HG03571 (cell line): ENCODE data around the gene SPACA4.
"Not testable (repeated sequence)": the region's sequence is repeated elsewhere in the genome, so short reads cannot be mapped to it uniquely, and the experiment has no call there.

Experiments used
- ATAC-seq: cut with Tn5 transposase; IDR thresholded peaks from one replicate; pipeline ENCODE4 v1.9.1; 2021; ENCODE audit not compliant: unreplicated experiment

The SPACA4 gene, protein sequence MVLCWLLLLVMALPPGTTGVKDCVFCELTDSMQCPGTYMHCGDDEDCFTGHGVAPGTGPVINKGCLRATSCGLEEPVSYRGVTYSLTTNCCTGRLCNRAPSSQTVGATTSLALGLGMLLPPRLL

DNA sequence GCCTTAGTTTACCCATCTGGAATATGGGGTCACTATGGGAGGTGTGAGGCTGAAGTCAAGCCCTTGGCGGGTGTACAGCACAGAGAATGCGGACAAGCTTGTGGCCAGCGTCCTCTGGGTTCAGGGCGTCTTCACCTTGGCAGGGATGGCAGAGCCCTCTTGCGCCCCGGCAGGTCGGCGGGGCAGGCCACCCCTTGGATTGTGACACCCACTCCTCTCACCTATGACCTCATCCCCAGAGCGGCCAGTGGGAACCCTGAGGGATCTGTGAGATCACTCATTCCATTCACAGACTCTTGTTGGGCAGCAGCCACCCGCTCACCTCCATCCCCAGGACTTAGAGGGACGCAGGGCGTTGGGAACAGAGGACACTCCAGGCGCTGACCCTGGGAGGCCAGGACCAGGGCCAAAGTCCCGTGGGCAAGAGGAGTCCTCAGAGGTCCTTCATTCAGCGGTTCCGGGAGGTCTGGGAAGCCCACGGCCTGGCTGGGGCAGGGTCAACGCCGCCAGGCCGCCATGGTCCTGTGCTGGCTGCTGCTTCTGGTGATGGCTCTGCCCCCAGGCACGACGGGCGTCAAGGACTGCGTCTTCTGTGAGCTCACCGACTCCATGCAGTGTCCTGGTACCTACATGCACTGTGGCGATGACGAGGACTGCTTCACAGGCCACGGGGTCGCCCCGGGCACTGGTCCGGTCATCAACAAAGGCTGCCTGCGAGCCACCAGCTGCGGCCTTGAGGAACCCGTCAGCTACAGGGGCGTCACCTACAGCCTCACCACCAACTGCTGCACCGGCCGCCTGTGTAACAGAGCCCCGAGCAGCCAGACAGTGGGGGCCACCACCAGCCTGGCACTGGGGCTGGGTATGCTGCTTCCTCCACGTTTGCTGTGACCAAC is at the start of gene SPACA4:
SPACA4 (plus strand) TSS at position 280 of the 896 bp plus-strand sequence; CDS start at position 517, 237 bp downstream.
- no peak for ATAC-seq

DNA sequence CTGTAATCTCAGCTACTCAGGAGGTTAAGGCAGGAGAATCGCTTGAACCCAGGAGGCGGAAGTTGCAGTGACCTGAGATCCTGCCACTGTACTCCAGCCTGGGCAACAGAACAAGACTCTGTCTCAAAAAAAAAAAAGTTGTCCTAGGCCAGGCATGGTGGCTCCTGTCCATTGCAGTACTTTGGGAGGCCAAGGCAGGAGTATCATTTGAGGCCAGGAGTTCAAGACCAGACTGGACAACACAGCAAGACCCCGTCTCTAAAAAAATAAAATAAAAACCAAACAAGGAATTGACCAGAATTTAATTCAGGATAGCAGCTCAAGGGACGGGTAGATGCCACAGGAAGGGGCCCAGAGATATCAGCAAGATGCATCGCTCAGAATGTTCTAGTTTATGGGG is 49.7 kb upstream of the SPACA4 start:
- no peak for ATAC-seq

DNA sequence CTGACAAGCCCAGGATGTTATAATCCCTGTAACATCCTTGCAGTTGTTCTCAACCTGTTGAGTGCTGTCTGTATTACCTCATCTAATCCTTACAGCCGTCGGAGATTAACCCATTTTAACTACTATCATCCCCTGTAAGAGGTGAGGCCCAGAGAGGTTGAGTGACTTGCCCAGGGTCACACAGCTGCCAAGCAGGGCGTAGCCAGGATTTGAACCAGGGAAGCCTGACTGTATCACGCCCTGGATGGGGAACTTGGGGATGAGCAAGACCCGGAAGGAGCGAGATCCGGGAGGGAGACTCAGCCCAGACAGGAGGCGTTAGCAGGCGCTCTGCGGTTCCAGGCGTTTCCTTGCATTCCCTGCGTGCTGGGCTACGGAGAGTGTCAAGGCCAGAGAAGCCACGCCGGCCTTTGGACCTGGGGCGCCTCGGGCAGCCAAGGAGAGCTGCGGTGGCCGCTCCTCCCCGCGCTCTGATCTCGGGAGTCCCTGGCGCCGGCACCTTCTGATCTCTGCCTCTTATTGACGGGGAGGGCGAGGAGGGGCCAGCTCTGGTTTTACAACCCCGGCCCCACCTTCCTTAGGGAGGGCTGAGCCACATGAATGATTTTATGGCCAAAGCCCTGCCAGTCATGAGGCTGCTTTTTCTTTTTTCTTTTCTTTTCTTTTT is 48.4 kb upstream of the SPACA4 start:
- ATAC-seq: no peak

DNA sequence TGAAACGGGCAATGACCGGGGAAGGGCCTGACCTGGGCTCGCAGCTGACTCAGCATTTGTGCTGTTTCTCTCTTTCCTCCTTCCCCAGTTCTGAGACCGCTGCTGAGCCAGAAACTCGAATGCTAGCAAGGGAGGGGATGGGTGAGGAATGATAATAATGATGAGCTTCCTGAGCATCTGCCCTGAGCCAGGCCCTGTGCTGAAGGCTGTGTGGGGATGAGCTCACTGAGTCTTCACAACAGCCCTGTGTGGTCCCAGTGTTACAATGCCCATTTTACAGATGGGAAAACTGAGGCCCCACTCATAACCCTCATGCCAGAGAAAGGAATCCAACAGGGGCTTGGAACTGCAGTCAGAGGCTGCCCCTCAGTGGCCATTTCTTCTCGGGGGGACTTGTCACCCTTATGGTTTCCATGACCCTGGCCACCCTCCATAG is 46.4 kb upstream of the SPACA4 start:
- no peak for ATAC-seq

DNA sequence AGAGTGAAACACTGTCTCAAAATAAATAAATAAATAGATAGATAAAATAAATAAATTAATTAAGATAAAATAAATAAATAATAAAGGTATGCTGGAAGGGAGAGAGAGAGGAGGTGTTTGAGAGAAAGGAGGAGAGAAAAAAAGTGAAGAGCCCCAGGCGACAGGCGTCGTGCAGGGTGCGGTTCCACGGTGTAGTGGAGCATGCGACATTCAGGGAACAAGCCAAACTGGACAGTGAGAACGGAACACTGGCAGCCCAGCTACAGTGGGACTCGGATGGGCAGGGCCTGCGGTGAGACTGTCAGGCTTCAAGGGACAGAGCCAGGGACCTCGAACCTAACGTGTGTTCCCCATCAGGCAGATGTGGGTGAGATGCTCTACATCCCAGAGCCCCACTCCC is 45.1 kb upstream of the SPACA4 start:
- no peak for ATAC-seq

DNA sequence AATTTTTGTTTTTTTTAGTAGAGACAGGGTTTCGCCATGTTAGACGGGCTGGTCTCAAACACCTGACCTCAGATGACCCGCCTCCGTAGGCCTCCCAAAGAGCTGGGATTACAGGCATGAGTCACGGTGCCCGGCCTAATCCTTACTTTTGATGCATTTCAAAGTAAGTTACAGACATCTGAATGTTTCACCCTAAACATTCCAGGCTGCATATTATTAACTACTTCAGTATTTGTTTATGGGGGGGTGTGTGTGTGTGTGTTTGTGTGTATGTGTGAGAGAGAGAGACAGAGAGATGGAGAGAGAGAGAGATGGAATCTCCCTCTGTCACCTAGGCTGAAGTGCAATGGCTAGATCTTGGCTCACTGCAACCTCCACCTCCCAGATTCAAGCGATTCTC is 41.5 kb upstream of the SPACA4 start:
- no peak for ATAC-seq

DNA sequence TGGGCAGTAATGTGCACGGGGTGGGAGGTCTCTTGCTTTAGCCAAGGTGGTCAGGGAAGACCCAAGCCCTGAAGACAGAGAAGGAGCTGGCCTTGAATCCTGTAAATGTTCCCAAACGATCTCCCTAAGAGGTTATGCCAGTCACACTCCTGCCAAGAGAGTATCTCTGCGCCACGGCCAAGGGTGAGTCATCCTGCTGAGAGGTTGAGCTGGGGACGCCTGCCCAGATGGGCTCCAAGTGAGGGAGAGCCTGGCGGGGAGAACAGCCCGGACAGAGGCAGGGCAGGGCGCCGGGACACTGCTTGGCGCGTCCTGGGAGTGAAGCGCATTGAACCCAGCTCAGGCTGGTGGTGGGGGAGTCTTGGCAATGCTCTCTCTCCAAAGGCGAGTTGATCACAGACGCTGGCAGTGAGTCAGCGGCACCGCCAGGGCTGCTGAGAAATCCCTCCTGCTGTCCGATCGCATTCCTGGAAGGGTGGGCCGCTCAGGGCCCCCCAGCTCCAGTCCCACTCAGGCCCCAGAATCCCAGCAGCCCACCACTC is 38.1 kb upstream of the SPACA4 start:
- no peak for ATAC-seq

DNA sequence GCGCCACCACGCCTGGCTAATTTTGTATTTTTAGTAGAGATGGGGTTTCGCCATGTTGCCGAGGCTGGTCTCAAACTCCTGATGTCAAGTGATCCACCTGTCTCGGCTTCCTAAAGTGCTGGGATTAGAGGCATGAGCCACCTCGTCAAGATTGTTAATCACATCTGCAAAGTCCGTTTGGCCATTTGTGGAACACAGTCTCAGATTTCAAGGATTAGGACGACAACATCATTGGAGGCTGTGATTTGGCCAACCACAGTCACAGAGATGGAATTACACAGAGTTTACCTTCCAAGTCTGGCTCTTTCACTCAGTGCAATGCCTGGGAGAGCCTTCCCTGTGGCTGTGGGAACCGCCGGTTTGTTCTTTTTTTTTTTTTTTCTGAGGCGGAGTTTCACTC is 36.7 kb upstream of the SPACA4 start:
- no peak for ATAC-seq

DNA sequence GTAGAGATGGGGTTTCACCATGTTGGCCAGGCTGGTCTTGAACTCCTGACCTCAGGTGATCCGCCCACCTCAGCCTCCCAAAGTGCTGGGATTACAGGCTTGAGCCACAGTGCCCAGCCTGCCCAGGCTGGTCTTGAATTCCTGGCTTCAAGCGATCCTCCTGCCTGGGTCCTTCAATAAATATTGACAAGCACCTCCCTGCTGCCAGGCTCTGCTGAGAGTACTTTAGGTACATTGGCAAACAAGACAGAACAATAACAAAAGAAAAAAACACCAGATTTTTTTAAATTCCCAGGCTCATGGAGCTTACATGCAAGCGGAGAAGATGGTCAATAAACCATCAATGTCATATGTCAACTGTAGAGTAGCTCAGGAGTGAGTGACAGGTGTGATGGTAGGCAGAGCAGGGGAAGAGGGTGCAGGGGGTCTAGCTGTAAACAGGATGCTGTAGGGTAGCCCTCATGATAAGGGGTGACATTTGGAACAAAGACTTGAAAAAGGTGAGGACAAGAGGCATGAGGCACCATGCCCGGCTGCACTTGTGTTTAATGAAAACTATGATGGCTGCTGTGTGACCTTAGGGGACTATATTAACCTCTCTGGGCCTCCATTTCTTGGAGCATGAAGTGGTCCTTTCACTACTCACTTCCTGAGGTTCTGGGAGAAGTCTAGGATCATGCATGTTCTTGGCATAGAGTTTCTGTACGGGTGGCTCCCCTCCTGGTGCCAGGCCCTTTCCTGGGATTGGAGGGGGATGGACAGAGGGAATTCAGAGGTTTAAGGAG is 35.0 kb upstream of the SPACA4 start:
- ATAC-seq: no peak

DNA sequence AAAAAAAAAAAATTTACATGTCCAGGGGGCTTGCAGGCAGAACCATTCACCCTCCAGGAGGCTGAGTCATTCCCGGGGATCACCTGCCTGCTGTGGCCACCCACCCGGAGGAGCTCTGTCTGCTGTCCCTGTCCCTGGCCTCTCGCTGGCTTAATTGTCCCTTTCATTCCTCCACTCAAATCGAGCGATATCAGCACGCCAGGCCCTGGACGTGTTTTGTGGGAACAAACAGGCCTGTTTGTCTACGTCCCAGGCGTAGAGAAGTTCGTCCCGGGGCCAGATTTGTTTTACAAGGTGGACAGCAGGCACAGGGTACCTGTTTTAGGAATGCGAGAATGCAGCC is 33.4 kb upstream of the SPACA4 start:
- ATAC-seq: no peak

DNA sequence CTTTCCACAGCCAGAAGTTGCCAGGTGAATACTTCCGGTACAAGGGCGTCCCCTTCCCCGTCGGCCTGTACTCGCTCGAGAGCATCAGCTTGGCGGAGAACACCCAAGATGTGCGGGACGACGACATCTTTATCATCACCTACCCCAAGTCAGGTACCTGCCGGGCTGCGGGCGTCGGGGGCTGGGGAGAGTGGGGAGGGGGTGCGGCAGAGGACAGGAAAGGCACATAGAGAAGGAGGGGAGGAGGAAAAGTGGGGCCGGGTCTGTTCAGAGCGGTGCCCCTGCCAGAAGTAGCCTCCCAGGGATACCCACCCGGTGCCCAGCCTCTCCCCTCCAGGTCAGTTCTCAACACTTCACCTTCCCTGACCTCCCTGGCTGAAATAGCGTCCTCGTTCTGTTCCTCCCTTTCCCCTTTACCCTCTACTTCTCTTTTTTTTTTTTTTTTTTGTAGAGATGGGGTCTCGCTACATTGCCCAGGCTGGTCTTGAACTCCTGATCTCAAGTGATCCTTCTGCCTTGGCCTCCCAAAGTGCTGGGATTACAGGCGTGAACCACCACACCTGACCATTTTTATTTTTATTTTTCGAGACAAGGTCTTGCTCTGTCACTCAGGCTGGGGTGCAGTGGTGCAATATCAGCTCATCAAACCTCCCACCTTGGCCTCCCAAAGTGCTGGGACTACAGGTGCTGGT is 30.5 kb upstream of the SPACA4 start:
- no peak for ATAC-seq

DNA sequence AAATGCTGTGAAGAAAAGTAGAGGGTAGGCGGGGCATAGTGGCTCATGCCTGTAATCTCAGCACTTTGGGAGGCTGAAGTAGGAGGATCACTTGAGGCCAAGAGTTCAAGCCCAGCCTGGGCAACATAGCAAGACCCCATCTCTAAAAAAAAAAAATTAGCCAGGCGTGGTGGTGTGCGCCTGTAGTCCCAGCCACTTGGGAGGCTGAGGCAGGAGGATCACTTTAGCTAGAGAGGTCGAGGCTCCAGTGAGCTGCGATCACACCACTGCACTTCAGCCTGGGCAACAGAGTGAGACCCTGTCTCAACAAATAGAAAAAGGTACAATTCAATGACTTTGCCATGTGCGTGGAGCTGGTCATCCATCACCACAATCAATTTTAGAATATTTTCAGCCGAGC is 28.6 kb upstream of the SPACA4 start:
- ATAC-seq: not testable (repeated sequence)

DNA sequence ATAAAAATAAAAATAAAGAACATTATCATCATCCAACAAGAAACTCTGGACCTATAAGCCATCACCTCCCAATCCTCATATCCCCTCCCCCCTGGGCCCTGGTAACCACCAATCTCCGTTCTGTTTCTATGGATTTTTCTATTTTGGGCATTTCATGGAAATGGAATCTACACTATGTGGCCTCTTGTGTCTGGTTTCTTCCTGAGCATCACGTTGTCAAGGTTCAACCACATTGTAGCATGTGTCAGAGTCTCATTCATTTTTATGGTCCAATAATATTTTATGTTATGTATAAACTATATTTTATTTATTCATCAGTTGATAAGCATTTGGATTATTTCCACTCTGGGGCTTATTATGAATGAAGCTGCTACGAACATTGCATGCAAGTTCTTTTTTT is 27.7 kb upstream of the SPACA4 start:
- no peak for ATAC-seq

DNA sequence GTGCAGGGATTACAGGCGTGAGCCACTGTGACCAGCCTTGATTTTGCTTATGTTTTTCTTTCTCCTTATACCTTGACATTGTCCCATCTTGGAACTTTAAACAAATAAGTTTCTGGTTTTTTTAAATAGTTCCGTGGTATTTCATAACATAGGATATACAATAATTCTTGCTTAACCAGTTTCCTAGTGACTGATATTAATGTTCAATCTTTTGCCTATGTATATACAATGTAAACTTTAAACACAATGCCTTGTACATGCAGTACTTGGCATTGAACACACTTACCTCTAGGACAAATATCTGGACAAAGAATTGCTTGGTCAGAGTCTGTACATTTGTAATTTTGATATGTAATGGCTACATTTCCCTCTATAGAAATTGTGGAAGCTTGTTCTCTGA is 24.4 kb upstream of the SPACA4 start:
- no peak for ATAC-seq

DNA sequence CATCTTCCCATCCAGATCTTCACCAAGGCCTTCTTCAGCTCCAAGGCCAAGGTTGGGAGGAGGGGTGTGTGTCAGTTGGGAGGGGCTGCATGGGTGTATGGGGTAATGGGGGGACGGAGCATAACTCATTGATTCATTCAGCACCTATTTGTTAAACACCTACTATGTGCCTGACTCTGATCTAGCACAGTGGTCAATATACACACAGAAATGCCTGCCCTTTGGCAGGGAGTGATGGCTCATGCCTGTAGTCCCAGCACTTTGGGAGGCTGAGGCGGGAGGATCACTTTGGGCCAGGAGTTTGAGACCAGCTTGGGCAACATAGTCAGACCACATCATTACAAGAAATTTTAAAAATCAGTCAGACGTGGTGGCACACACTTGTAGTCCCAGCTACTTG is 19.2 kb upstream of the SPACA4 start:
- no peak for ATAC-seq

DNA sequence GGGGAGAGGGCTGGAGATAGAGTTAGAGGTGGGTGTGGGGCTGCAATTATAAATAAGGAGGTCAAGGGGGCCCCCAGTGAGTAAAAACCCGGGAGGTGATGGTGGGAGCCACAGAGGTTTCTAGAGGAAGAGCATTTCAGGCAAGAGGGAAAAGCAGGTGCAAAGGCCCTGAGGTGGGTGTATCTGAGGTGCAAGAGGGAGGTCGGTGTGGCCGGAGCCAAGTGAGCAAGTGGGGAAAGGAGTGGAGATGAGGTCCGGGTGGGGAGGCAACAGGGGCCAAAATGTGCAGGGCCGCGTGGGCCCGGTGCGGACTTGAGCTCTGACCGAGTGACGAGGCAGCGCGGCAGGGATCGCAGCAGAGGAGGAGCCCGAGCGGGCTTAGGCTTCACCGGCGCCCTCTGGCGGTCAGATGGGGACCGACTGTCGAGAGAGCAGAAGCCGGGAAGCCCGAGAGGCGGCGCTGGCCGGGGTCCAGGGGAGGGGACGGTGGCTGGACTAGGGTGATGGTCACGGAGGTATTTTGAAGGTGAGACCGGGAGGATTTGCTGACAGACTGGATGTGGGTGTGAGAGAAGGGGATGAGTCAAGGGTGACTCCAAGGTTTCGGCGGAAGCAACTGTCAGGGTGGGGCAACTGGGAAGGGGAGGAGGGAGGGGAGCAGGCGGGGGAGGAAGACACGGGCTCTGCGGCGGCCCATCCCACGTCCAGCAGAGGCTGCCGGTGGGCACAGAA is 17.7 kb upstream of the SPACA4 start:
- ATAC-seq: no peak

DNA sequence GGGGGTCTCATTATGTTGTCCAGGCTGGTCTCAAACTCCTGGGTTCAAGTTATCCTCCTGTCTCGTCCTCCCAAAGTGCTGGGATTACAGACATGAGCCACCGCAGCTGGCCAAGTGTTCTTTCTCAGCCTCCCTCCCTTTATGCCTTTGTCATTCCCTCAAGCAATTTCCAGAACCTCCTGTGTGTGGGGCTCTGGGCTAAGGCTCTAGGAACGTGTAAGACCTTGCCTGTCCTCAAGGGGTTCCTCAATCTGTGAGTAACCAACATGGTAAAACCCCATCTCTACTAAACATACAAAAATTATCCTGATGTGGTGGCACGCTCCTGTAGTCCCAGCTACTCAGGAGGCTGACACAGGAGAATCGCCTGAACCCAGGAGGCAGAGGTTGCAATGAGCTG is 15.5 kb upstream of the SPACA4 start:
- no peak for ATAC-seq

DNA sequence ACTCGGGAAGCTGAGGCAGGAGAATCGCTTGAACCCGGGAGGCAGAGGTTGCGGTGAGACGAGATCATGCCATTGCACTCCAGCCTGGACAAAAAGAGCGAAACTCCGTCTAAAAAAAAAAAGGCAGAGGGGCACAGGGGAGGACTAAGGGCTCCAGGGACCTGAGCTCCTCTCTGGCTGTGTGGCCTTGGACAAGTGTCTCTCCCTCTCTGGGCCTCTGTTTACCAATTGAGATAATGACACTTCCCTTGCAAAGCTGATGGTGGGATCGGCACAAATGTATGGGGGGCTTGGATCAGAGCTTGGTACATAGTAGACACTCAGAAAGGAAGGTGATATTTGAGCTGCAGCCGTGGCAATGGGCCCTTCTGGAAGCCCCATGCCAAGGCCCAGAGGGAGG is 11.4 kb upstream of the SPACA4 start:
- no peak for ATAC-seq

DNA sequence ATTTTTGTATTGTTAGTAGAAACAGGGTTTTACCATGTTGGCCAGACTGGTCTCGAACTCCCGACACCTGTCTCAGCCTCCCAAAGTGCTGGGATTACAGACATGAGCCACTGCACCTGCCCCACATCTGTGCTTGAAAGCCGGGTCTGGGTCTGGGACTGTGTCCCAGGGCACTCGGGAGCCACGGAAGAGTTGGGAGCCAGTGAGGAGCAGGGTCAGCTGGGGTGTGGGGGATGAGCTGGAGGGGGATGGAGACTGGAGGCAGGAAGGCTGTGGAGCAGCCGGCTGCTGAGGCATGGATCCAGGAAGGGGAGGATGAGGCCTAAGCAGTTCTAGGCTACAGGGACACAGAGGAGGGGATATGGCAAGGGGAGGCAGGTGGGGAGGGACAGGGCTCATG is 10.7 kb upstream of the SPACA4 start:
- no peak for ATAC-seq

DNA sequence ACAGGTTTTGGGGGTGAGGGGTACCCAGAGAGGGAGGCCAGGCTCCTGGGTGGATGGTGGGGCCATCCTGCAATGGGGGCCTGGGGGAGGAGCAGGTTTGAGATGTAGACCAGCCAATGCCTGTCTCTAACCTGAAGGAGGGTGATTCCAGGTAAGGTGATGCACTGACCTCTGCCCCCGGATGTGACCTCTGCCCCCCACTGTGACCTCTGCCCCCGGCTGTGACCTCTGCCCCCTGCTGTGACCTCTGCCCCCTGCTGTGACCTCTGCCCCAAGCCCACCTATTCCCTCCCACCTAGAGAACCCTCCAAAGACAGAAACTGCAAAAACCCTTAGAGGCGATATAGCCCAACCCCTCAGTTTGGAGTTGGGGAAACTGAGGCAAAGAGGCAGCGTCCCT is 10.3 kb upstream of the SPACA4 start:
- ATAC-seq: no peak
